Esophagus muscularis mucosa (tissue), 3 donors: Measurements from ENCODE around the gene CAPSL.

Source experiments
- POLR2AphosphoS5 ChIP-seq, 2 donors: sonication (generic); formaldehyde crosslinking; IDR thresholded peaks; one replicate each; pipeline ENCODE4 v1.6.1; 2017; ENCODE audit warnings: antibody characterized with exemption in 2 of 2
- TF ChIP-seq, protein P1 (sequence below), 3 experiments: fragments of 200-600 bp in 2 of 3; fragments of 450-650 bp in 1 of 3; sonication (generic) in 2 of 3; IDR thresholded peaks; one replicate each; pipeline ENCODE4 v1.5.1; 2017 to 2019; ENCODE audit warnings: antibody characterized with exemption in 3 of 3, mild to moderate bottlenecking in 2 of 3, moderate library complexity in 1 of 3

DNA sequence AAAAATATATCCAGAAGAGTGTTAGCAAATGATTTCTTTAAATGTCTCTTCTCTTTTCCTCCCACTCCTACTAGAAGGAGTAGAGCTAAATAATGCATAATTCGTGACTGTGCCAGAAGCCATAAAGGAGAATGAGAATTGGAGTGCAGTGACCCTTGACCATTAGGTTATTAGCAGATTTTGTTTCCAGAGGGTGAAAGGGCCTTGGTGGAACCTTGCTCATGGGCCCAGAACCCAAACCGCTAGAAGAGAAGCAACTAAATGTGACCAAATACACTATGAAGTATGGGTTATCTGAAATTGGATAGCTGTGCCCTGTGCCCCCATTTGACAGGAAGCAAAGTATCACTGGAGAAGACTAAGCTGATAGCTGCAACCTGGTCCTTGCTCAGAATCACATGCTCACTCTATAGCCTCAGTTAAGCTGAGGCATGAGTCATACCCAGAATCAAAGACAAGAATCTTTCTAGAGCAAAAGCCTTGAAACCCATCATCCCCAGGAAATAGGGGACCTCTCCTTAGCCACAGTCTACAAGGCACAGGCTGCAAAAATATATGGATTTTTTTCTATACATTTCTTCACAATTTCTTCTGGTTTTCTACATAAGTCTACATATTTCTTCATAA is 36.3 kb downstream of the CAPSL start:
- TF ChIP-seq, protein P1, sequence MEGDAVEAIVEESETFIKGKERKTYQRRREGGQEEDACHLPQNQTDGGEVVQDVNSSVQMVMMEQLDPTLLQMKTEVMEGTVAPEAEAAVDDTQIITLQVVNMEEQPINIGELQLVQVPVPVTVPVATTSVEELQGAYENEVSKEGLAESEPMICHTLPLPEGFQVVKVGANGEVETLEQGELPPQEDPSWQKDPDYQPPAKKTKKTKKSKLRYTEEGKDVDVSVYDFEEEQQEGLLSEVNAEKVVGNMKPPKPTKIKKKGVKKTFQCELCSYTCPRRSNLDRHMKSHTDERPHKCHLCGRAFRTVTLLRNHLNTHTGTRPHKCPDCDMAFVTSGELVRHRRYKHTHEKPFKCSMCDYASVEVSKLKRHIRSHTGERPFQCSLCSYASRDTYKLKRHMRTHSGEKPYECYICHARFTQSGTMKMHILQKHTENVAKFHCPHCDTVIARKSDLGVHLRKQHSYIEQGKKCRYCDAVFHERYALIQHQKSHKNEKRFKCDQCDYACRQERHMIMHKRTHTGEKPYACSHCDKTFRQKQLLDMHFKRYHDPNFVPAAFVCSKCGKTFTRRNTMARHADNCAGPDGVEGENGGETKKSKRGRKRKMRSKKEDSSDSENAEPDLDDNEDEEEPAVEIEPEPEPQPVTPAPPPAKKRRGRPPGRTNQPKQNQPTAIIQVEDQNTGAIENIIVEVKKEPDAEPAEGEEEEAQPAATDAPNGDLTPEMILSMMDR (IDR thresholded peaks at IDR 0.05), result no peak
- TF ChIP-seq POLR2AphosphoS5 (IDR thresholded peaks at IDR 0.05), result no peak
